NCI-H82 (cell line): ENCODE measurements around the gene LGALS4.
"Not testable (repeated sequence)": the region's sequence is repeated elsewhere in the genome, so short reads cannot be mapped to it uniquely, and the experiment has no call there.

ENCODE experiments used
- DNase-seq: peaks from one replicate; lab custom pipeline; 2025; lab: John Stamatoyannopoulos, UW

Gene LGALS4

DNA sequence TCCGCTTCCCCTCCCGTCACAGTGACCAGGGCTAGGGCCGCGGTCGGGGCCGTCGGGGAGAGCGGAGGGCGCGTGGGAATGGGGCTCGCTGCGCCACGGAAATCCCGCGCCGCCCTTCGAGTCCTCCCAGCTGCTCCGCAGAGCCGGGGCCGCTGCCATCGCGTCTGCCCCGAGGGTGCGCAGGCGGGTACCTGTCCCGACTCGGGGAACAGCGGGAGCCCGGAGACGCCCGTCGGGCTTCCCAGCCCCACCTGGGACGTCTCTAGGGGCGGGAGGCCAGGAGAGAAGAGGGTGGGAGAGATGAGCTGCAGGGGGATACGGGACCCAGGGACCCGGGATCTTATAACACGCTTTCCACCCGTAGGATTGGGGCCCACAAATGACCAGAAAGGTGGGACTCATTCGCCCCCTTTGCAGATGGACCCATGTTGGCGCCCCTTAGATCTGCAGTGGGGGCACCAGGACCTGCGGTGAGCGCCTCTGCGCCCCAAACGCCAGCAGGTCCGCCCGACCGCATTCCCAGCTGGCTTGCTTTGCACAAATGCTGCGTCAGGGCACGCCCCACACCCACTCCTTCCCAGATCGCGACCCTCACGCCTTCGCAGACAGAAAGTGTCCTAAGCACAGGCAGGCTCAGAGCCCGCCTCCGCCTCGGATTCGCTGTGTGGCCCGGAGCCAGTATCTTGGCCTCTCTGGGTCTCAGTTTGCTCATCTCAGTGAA lies 42.4 kb downstream of the LGALS4 start:
- not testable (repeated sequence) for DNase-seq

DNA sequence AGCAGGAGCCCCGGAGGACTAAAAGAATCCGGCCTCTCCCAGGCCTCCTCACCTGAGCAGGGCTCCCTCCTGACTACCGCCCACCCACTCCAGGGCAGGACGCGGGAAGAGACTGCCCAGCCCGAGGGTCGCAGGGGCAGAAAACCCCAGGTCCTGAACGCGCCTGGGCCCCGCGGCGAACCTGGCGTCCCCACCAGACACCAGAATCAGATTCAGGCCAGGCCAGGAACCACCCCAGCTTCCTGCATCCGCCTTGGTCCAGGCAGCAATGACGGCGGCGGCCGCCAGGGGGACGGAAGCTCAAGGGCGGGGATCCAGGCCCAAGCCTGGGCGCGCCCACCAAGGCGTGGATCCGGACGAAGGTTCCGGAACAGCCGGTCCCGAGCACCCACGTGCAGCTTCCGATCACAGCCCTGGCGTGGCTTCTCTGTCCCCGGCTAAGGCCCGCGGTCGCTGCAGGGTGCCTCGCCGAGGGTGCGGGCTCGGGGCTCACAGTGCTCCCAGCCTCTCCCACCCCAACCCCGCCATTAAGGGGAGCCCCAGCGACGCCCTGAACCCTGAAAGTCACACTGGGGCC lies 43.0 kb downstream of the LGALS4 start:
- DNase-seq, result peak; percentile 23

DNA sequence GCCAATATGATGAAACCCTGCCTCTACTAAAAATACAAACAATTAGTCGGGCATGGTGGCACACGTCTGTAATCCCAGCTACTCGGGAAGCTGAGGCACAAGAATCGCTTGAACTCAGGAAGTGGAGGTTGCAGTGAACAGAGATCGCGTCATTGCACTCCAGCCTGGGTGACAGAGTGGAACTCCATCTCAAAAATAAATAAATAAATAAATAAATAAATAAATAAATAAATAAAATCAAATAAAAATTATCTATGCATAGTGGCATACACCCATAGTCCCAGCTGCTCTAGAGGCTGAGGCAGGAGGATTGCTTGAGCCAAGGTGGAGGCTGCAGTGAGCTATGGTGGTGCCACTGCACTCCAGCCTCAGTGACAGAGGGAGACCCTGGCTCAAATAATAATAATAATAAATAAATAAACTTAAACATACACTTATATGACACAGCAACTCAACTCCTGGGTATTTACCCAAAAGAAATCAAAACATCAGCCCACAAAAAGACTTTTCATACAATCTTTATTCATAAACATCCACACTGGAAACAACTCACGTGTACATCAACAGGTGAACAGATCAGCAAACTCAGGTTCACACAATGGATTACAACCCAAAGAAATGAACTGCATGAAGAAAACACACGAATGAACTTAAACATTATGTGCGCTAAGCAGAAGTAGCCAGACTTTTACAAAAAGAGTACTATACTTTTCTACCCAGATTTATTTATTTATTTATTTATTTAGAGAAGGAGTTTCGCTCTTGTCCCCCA lies 46.3 kb downstream of the LGALS4 start:
- no peak for DNase-seq

DNA sequence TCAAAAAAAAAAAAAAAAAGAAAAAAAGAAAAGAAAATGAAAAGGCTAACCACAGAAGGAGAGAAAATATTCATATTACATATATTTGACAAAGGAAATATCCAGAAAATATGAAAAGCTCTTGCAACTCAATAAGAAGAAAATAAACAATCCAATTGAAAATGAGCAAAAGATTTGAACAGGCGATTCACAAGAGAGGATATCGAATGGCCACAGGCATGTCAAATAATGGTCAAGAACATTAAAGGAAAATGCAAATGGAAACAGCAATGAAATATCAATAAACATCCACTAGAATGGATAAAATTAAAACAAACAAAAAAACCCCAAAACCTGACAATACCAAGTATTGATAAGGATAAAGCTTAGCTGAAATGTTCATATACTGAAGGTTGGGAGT lies 47.5 kb downstream of the LGALS4 start:
- DNase-seq, result no peak

DNA sequence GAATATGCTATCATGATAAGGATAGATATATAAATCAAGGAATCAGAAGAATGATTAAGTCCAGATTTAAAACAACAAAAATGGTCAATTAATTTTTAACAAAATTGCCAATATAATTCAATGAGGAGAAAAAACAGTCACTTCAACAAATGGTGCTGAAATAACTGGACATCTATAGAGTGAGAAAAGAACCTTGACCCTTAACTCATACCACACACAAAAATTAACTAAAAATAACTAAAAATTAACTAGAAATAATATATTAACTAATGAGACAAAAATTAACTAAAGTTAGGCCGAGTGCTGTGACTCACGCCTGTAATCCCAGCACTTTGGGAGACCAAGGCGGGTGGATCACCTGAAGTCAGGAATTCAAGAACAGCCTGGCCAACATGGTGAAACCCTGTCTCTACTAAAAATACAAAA lies 48.9 kb downstream of the LGALS4 start:
- DNase-seq, result no peak

DNA sequence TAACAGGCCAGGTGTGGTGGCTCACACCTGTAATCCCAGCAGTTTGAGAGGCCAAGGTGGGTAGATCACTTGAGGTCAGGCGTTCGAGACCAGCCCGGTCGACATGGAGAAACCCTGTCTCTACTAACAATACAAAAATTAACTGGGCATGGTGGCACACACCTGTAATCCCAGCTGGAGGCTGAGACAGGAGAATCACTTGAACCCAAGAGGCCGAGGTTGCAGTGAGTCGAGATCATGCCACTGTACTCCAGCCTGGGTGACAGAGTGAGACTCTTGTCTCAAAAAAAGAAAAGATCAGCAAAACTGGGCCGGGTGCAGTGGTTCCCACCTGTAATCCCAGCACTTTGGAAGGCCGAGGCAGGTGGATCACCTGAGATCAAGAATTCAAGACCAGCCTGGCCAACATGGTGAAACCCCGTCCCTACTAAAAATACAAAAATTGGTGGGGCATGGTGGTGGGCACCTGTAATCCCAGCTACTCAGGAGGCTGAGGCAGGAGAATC lies 50.8 kb downstream of the LGALS4 start:
- not testable (repeated sequence) for DNase-seq

- DNase-seq, result not testable (repeated sequence)
These were observed 51.8 kb downstream of the LGALS4 start for GRCh38 chr19:38760805-38761517.

- no peak for DNase-seq
These were observed 53.1 kb downstream of the LGALS4 start for GRCh38 chr19:38759590-38760003.

DNA sequence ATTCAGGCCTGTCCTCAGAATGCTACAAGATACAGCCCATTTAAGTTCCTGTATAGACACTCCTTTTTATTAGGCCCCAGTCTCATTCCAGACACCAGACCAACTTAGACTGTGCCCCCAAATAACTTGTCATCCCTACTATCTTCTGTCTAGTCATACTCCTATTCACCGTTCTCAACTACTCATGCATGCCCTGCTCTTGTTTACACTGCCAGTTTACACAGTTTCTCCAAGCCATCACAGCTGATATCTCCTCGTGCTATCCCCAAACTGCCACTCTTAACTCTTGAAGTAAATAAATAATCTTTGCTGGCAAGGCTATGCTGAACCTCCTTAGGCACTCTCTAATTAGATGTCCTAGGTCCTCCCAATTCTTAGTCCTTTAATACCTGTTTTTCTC lies 58.5 kb downstream of the LGALS4 start:
- not testable (repeated sequence) for DNase-seq

- not testable (repeated sequence) for DNase-seq
These were observed 59.0 kb downstream of the LGALS4 start for GRCh38 chr19:38753783-38754182.
